Measurements from ENCODE around the gene CLIC3.

- no peak for TF ChIP-seq CTCF (conservative IDR thresholded peaks at IDR 0.05)
- TF ChIP-seq EZH2 (IDR thresholded peaks at IDR 0.05; ENCODE audit: low read depth), result no peak
Measured at GRCh38 chr9:136953771-136954269, 42.5 kb downstream of the CLIC3 start.
